22Rv1 (cell line): Measurements from ENCODE around the gene AKAP6.

Experiments
- ZFX ChIP-seq: fragments of 450-650 bp; IDR thresholded peaks from 2 replicates; pipeline ENCODE4 v1.6.1; 2017; ENCODE audit warnings: antibody characterized with exemption, borderline replicate concordance
- TF ChIP-seq, protein P1 (sequence below): fragments of 450-650 bp; IDR thresholded peaks from 2 replicates; pipeline ENCODE4 v1.5.1; 2017; ENCODE audit warnings: mild to moderate bottlenecking

- TF ChIP-seq, protein P1, sequence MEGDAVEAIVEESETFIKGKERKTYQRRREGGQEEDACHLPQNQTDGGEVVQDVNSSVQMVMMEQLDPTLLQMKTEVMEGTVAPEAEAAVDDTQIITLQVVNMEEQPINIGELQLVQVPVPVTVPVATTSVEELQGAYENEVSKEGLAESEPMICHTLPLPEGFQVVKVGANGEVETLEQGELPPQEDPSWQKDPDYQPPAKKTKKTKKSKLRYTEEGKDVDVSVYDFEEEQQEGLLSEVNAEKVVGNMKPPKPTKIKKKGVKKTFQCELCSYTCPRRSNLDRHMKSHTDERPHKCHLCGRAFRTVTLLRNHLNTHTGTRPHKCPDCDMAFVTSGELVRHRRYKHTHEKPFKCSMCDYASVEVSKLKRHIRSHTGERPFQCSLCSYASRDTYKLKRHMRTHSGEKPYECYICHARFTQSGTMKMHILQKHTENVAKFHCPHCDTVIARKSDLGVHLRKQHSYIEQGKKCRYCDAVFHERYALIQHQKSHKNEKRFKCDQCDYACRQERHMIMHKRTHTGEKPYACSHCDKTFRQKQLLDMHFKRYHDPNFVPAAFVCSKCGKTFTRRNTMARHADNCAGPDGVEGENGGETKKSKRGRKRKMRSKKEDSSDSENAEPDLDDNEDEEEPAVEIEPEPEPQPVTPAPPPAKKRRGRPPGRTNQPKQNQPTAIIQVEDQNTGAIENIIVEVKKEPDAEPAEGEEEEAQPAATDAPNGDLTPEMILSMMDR, result no peak
- no peak for TF ChIP-seq ZFX
These were observed 409.2 kb downstream of the AKAP6 start for GRCh38 chr14:32738206-32738871.
